ENCODE measurements around the gene ARHGEF1.

- TF ChIP-seq POLR2A (IDR thresholded peaks at IDR 0.05), result peak in 1 of 2 donors; percentile 26
- TF ChIP-seq, protein P1, sequence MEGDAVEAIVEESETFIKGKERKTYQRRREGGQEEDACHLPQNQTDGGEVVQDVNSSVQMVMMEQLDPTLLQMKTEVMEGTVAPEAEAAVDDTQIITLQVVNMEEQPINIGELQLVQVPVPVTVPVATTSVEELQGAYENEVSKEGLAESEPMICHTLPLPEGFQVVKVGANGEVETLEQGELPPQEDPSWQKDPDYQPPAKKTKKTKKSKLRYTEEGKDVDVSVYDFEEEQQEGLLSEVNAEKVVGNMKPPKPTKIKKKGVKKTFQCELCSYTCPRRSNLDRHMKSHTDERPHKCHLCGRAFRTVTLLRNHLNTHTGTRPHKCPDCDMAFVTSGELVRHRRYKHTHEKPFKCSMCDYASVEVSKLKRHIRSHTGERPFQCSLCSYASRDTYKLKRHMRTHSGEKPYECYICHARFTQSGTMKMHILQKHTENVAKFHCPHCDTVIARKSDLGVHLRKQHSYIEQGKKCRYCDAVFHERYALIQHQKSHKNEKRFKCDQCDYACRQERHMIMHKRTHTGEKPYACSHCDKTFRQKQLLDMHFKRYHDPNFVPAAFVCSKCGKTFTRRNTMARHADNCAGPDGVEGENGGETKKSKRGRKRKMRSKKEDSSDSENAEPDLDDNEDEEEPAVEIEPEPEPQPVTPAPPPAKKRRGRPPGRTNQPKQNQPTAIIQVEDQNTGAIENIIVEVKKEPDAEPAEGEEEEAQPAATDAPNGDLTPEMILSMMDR (IDR thresholded peaks at IDR 0.05), result no peak
These were observed at the start of gene ARHGEF1 for GRCh38 chr19:41882568-41883462.
